Upper lobe of left lung (tissue), 4 donors: Measurements from ENCODE around the gene IRAK1BP1.

Source experiments
- CTCF ChIP-seq, 6 experiments: fragments of 450-650 bp in 4 of 6; fragments of 200-600 bp in 2 of 6; sonication (generic) in 2 of 6; IDR thresholded peaks; one replicate each; pipeline ENCODE4 v1.5.1; 2016 to 2019; ENCODE audit warnings: antibody characterized with exemption in 6 of 6
- POLR2A ChIP-seq, 4 donors: fragments of 450-650 bp; IDR thresholded peaks; one replicate each; pipeline ENCODE4 v1.5.1; 2016 to 2017; ENCODE audit warnings: antibody characterized with exemption in 4 of 4, mild to moderate bottlenecking in 2 of 4

GRCh38 chr6:78925317-78925716 is 58.0 kb downstream of the IRAK1BP1 start:
- TF ChIP-seq CTCF (IDR thresholded peaks at IDR 0.05), result no peak
- TF ChIP-seq POLR2A (IDR thresholded peaks at IDR 0.05), result no peak
